GM23338 (cell line): ENCODE results near the gene SERPINA5. TPM values are rescaled to one million over a fixed set of nuclear protein-coding genes. Genes with fewer than 3 reads are reported as not detected.

ENCODE experiments used
- ATAC-seq: fragments of 200-7000 bp; cut with Tn5 transposase; 3 replicates; pipeline ENCODE4 v1.9.1; 2020
- DNase-seq: peaks from one replicate; pipeline ENCODE4 v3.0.0-alpha.2; 2015; ENCODE audit warnings: low spot score
- H2AFZ ChIP-seq: fragments of 200-600 bp; sonication (generic); 2 replicates; pipeline ENCODE4 v1.8.0; 2016; ENCODE audit warnings: antibody characterized with exemption, mild to moderate bottlenecking, moderate library complexity
- H3F3A ChIP-seq: fragments of 200-600 bp; sonication (generic); replicated peaks from 2 replicates; pipeline ENCODE4 v1.8.0; 2017; ENCODE audit warnings: antibody characterized with exemption, mixed run types, low read depth
- H3K27ac ChIP-seq: fragments of 200-600 bp; sonication (generic); 2 replicates; pipeline ENCODE4 v1.6.1; 2016; ENCODE audit warnings: low read depth
- H3K27me3 ChIP-seq: fragments of 200-600 bp; sonication (generic); 2 replicates; pipeline ENCODE4 v1.8.0; 2016; ENCODE audit warnings: mild to moderate bottlenecking, mixed run types, moderate library complexity; ENCODE audit not compliant: insufficient read depth
- H3K36me3 ChIP-seq: fragments of 200-600 bp; sonication (generic); 2 replicates; pipeline ENCODE4 v1.8.0; 2016; ENCODE audit warnings: mild to moderate bottlenecking; ENCODE audit not compliant: insufficient read depth
- H3K4me1 ChIP-seq: fragments of 200-600 bp; sonication (generic); 2 replicates; pipeline ENCODE4 v1.8.0; 2016; ENCODE audit warnings: mild to moderate bottlenecking, moderate library complexity; ENCODE audit not compliant: insufficient read depth
- H3K4me2 ChIP-seq: fragments of 200-600 bp; sonication (generic); 2 replicates; pipeline ENCODE4 v1.7.1; 2017; ENCODE audit warnings: mixed run types
- H3K4me3 ChIP-seq: fragments of 200-600 bp; sonication (generic); 2 replicates; pipeline ENCODE4 v1.6.1; 2016; ENCODE audit warnings: mixed run types
- H3K79me2 ChIP-seq: fragments of 200-600 bp; sonication (generic); replicated peaks from 2 replicates; pipeline ENCODE4 v1.8.0; 2017; ENCODE audit warnings: mild to moderate bottlenecking; ENCODE audit not compliant: insufficient read depth
- H3K9me2 ChIP-seq: fragments of 200-600 bp; sonication (generic); 2 replicates; pipeline ENCODE4 v1.8.0; 2017; ENCODE audit not compliant: insufficient read depth
- H4K20me1 ChIP-seq: fragments of 200-600 bp; sonication (generic); replicated peaks from 2 replicates; pipeline ENCODE4 v1.8.0; 2017; ENCODE audit warnings: mild to moderate bottlenecking; ENCODE audit not compliant: insufficient read depth
- H3K27ac Mint-ChIP-seq: 2 replicates; pipeline ENCODE4 v1.8.0; 2020; ENCODE audit warnings: inconsistent platforms, mild to moderate bottlenecking, moderate library complexity, mixed read lengths
- H3K27me3 Mint-ChIP-seq: 3 replicates; pipeline ENCODE4 v1.8.0; 2022; ENCODE audit warnings: low read depth, mild to moderate bottlenecking, moderate library complexity, mixed read lengths, inconsistent platforms; ENCODE audit not compliant: insufficient read depth, poor library complexity
- H3K36me3 Mint-ChIP-seq: 3 replicates; pipeline ENCODE4 v1.8.0; 2021; ENCODE audit warnings: low read depth, mild to moderate bottlenecking, inconsistent platforms, moderate library complexity, mixed read lengths
- H3K4me1 Mint-ChIP-seq: 3 replicates; pipeline ENCODE4 v1.8.0; 2020; ENCODE audit warnings: mild to moderate bottlenecking, inconsistent platforms, mixed read lengths
- H3K4me3 Mint-ChIP-seq: 3 replicates; pipeline ENCODE4 v1.8.0; 2021; ENCODE audit warnings: moderate library complexity, mild to moderate bottlenecking, inconsistent platforms, mixed read lengths
- H3K9me3 Mint-ChIP-seq: 3 replicates; pipeline ENCODE4 v1.8.0; 2020; ENCODE audit warnings: moderate library complexity, mild to moderate bottlenecking, inconsistent platforms, mixed read lengths
- CREB1 ChIP-seq: fragments of 250-450 bp; sonication (Bioruptor Pico); IDR thresholded peaks from 2 replicates; pipeline ENCODE4 v1.5.0; 2020; ENCODE audit warnings: low read depth, mild to moderate bottlenecking, moderate library complexity
- JUNB ChIP-seq: IDR thresholded peaks from one replicate; pipeline ENCODE4 v1.6.1; 2016; ENCODE audit warnings: antibody characterized with exemption; ENCODE audit not compliant: unreplicated experiment
- NANOG ChIP-seq: IDR thresholded peaks from 2 replicates; pipeline ENCODE4 v1.6.1; 2016; ENCODE audit warnings: antibody characterized with exemption, borderline replicate concordance
- ZNF114 ChIP-seq: fragments of 250-450 bp; sonication (Bioruptor Pico); IDR thresholded peaks from 2 replicates; pipeline ENCODE4 v1.5.0; 2020; ENCODE audit warnings: mild to moderate bottlenecking, moderate library complexity
- polyA plus RNA-seq: library from polyadenylated mRNA; unstranded; fragments of >200 nt; fragmentation: Nextera tagmentation; extraction: Ambion mirVana; gene quantifications from 2 replicates; pipeline ENCODE4 v1.2.1, GENCODE V29; 2016
- total RNA-seq: library from RNA; depleted of rRNA; stranded (reverse); fragments of >200 nt; shearing (Covaris generic); gene quantifications from 2 replicates; pipeline ENCODE4 v1.2.3, GENCODE V29; 2014
- TF ChIP-seq, protein P1 (sequence below): fragments of 250-450 bp; sonication (Bioruptor Pico); IDR thresholded peaks from 2 replicates; pipeline ENCODE4 v1.5.0; 2020; ENCODE audit warnings: mild to moderate bottlenecking, moderate library complexity
- TF ChIP-seq, protein P2 (sequence below): IDR thresholded peaks from one replicate; pipeline ENCODE4 v1.6.1; 2018; ENCODE audit warnings: antibody characterized with exemption; ENCODE audit not compliant: unreplicated experiment
- TF ChIP-seq, protein P3 (sequence below): IDR thresholded peaks from 2 replicates; pipeline ENCODE4 v1.6.1; 2016; ENCODE audit warnings: antibody characterized with exemption

The SERPINA5 gene
- total and polyA plus RNA-seq, 2 experiments from 2014 or later, result 0.81 to 0.90 TPM

DNA sequence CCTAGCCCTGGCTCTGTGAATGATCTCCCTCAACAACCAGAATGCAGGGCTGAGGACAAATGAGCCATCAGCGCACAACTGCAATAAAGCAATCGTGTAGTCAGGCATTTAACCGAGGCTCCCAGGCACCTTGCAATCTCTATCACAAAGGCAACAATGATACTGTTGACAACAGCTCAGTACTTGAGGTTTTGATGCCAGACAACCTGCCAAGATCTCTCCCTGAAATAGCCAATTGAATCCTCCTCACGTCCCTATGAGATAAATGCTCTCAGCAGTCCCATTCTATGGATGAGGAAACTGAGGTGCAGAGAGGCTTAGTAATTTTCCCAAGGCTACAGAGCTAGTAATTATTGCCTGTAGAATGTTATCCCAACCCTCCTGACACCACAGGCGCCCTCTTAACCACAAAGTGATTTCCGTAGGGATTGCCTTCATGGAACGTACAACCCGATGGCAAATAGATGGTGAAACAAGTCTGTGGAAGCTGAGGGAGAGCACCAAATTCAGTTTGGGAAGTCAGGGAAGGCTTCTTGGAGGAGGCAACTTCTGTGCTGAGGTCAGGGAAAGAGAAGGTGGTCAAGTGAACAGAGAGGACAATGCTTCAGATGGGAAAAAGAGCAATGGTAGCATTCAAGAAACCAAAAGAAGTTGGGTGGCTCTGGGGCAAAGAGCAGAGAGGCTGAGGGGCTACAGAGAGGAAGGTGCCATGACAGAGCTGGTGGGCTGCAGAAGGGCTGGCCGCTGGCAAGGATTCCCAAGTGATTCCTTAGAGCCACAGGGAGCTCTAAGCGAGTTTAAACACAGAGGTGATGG, 43.5 kb downstream of the SERPINA5 start (continued):
- TF ChIP-seq, protein P1, sequence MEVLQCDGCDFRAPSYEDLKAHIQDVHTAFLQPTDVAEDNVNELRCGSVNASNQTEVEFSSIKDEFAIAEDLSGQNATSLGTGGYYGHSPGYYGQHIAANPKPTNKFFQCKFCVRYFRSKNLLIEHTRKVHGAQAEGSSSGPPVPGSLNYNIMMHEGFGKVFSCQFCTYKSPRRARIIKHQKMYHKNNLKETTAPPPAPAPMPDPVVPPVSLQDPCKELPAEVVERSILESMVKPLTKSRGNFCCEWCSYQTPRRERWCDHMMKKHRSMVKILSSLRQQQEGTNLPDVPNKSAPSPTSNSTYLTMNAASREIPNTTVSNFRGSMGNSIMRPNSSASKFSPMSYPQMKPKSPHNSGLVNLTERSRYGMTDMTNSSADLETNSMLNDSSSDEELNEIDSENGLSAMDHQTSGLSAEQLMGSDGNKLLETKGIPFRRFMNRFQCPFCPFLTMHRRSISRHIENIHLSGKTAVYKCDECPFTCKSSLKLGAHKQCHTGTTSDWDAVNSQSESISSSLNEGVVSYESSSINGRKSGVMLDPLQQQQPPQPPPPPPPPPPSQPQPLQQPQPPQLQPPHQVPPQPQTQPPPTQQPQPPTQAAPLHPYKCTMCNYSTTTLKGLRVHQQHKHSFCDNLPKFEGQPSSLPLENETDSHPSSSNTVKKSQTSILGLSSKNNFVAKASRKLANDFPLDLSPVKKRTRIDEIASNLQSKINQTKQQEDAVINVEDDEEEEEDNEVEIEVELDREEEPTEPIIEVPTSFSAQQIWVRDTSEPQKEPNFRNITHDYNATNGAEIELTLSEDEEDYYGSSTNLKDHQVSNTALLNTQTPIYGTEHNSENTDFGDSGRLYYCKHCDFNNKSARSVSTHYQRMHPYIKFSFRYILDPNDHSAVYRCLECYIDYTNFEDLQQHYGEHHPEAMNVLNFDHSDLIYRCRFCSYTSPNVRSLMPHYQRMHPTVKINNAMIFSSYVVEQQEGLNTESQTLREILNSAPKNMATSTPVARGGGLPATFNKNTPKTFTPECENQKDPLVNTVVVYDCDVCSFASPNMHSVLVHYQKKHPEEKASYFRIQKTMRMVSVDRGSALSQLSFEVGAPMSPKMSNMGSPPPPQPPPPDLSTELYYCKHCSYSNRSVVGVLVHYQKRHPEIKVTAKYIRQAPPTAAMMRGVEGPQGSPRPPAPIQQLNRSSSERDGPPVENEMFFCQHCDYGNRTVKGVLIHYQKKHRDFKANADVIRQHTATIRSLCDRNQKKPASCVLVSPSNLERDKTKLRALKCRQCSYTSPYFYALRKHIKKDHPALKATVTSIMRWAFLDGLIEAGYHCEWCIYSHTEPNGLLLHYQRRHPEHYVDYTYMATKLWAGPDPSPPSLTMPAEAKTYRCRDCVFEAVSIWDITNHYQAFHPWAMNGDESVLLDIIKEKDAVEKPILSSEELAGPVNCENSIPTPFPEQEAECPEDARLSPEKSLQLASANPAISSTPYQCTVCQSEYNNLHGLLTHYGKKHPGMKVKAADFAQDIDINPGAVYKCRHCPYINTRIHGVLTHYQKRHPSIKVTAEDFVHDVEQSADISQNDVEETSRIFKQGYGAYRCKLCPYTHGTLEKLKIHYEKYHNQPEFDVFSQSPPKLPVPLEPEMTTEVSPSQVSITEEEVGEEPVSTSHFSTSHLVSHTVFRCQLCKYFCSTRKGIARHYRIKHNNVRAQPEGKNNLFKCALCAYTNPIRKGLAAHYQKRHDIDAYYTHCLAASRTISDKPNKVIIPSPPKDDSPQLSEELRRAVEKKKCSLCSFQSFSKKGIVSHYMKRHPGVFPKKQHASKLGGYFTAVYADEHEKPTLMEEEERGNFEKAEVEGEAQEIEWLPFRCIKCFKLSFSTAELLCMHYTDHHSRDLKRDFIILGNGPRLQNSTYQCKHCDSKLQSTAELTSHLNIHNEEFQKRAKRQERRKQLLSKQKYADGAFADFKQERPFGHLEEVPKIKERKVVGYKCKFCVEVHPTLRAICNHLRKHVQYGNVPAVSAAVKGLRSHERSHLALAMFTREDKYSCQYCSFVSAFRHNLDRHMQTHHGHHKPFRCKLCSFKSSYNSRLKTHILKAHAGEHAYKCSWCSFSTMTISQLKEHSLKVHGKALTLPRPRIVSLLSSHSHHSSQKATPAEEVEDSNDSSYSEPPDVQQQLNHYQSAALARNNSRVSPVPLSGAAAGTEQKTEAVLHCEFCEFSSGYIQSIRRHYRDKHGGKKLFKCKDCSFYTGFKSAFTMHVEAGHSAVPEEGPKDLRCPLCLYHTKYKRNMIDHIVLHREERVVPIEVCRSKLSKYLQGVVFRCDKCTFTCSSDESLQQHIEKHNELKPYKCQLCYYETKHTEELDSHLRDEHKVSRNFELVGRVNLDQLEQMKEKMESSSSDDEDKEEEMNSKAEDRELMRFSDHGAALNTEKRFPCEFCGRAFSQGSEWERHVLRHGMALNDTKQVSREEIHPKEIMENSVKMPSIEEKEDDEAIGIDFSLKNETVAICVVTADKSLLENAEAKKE (CRISPR knock-in tag), result no peak
- TF ChIP-seq ZNF114 (CRISPR knock-in tag) (no peak), JUNB (no peak), CREB1 (CRISPR knock-in tag) (no peak)

DNA sequence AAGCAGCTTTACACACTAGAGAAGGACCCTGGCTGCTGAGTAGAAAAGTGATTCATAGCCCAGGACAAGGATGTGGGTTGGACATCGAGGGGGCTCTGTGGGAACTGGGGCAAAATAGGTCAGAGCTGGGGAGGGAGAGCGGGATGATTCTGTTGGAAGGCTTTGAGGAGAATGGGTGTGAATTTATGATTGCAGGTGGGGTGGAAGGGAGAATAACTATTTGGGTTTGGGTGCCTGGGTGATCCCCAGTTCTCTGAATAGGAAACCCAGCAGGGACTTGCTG, 44.1 kb downstream of the SERPINA5 start:
- TF ChIP-seq NANOG (no peak), ZNF114 (CRISPR knock-in tag) (no peak), JUNB (no peak)
- TF ChIP-seq, protein P2, sequence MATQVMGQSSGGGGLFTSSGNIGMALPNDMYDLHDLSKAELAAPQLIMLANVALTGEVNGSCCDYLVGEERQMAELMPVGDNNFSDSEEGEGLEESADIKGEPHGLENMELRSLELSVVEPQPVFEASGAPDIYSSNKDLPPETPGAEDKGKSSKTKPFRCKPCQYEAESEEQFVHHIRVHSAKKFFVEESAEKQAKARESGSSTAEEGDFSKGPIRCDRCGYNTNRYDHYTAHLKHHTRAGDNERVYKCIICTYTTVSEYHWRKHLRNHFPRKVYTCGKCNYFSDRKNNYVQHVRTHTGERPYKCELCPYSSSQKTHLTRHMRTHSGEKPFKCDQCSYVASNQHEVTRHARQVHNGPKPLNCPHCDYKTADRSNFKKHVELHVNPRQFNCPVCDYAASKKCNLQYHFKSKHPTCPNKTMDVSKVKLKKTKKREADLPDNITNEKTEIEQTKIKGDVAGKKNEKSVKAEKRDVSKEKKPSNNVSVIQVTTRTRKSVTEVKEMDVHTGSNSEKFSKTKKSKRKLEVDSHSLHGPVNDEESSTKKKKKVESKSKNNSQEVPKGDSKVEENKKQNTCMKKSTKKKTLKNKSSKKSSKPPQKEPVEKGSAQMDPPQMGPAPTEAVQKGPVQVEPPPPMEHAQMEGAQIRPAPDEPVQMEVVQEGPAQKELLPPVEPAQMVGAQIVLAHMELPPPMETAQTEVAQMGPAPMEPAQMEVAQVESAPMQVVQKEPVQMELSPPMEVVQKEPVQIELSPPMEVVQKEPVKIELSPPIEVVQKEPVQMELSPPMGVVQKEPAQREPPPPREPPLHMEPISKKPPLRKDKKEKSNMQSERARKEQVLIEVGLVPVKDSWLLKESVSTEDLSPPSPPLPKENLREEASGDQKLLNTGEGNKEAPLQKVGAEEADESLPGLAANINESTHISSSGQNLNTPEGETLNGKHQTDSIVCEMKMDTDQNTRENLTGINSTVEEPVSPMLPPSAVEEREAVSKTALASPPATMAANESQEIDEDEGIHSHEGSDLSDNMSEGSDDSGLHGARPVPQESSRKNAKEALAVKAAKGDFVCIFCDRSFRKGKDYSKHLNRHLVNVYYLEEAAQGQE, result no peak
- TF ChIP-seq, protein P3, sequence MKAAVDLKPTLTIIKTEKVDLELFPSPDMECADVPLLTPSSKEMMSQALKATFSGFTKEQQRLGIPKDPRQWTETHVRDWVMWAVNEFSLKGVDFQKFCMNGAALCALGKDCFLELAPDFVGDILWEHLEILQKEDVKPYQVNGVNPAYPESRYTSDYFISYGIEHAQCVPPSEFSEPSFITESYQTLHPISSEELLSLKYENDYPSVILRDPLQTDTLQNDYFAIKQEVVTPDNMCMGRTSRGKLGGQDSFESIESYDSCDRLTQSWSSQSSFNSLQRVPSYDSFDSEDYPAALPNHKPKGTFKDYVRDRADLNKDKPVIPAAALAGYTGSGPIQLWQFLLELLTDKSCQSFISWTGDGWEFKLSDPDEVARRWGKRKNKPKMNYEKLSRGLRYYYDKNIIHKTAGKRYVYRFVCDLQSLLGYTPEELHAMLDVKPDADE, result no peak
- Histone ChIP-seq H3K79me2 (no peaks in the 10 kb centered on the region), H3K4me2 (no peak overlapping the region), H3K27me3 (no peaks in the 10 kb centered on the region), H2AFZ (no peak overlapping the region), H3K4me1 (no peaks in the 10 kb centered on the region), H3K9me2 (peaks cover 7% of the 10 kb centered on the region; the same call in 1 of the 2 replicates), H3F3A (no peaks in the 10 kb centered on the region), H3K4me3 (no peak overlapping the region), H3K36me3 (no peaks in the 10 kb centered on the region), H4K20me1 (no peaks in the 10 kb centered on the region), H3K27ac (no peak overlapping the region)
- Mint-ChIP-seq H3K4me3 (no peak overlapping the region), H3K4me1 (no peaks in the 10 kb centered on the region), H3K27me3 (peaks cover 5% of the 10 kb centered on the region), H3K27ac (no peak overlapping the region), H3K36me3 (no peaks in the 10 kb centered on the region), H3K9me3 (peaks cover 4% of the 10 kb centered on the region; the same call in 2 of the 3 replicates)
- no peak for ATAC-seq
- DNase-seq, result no peak
